GM18502 (cell line): ENCODE measurements around the gene DMBX1.

Source experiments
- ATAC-seq: cut with Tn5 transposase; IDR thresholded peaks from one replicate; pipeline ENCODE4 v1.9.1; 2021; ENCODE audit warnings: mild to moderate bottlenecking; ENCODE audit not compliant: unreplicated experiment, poor library complexity

Gene DMBX1

DNA sequence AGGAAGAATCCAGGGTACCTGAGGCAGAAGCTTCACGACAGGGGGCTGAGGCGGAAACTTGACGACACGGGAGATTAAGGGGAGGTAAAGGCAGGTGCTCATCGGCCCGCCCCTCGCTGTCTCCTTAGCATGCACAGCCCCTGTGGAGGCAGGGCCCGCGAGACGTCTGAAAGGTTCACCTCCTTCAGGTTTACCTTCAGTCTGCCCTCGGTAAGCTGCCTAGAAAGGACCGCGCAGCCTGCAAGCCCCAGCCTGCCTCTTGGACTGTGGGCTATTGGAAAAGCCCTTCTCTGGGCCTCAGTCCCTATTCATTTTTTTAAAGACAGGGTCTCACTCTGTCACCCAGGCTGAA lies 33.3 kb downstream of the DMBX1 start:
- no peak for ATAC-seq

DNA sequence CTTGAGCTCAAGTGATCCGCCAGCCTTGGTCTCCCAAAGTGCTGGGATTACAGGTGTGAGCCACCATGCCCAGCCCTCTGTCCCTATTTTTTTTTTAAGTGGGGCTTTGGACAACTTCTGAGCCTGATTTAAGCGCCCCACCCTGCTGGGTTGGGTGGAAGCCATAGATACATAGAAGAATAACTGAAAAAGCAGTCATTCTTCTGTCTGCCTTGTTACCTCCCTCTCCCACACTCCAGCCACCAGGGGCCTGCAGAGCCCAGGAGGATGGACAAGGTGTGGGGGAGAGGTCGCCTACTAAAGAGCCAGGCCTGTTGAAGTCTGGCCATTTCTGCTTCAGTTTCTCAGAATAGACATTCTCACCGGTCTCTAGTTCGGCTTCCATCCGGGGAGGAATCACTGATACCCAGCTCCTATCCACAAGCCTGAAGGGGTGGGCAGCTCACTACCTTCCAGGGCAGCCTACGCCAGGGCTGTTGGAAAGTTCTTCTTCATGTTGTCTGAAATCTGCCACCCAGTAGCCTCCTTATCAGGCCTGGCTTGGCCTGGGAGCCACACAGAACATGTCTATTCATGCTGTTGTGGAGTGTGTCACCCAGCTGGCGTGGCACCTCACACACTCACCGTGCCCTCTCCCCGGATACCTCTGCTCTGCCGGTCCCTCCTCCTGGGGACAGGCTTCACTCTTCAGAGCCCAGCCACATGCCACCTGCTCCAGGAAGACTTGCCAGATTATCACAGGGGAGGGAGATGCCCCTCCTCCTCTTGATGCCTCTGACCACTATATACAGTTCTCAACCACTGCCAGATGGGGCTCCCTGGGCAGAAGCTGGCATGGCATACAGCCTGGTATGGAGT lies 34.1 kb downstream of the DMBX1 start:
- no peak for ATAC-seq

DNA sequence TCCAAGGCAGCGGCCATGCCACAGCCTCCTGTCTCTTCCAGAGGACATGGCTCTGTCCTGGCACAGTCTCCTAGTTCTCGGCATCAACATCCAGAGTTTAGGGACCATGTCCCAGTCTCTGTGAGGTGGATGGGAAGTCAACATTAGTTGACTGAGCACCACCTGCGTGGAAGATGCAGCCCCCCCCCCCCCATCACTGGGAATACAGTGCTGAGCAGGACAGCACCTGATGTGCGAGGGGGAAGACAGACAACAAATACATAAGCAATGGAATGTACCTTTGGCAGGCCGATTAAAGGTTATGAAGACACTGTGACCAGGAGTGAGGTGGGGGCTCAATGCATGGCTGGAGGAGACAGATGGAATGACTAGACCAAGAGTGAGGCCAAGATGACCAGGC lies 35.2 kb downstream of the DMBX1 start:
- ATAC-seq = no peak

DNA sequence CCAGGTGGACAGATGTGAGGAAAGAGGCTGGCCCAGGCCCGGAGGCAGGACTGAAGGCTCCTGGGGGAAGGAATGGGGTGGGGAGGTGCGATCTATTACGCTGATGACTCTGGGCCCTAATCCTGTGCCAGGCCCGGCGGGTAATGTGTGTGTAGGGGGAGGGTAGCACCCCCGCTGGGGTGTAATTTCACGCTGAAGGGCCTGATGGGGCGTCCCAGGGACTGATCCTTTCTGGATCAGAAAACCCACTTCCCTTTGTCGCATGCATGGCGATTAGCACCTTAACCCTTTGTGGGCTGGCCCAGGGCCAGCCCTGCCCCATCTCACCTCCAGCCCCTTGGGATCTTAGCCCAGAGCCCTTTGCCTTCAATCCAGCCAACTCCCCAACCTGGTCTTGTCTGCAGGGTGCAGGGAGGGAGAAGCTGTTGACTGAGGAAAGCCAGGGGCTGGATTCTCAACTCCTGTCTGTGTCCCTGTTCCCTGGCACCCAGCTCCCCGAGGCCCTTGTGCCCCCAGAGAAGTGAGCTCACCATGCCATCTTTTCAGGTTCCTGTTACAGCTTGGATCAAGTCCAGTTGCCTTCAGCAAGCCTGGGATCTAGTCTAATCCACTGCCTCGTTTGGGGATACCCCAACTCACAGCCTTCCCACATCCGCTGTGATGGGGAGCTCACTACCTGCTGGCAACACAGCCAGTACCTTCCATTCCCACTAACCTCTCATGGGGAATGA lies 35.8 kb downstream of the DMBX1 start:
- ATAC-seq = no peak

DNA sequence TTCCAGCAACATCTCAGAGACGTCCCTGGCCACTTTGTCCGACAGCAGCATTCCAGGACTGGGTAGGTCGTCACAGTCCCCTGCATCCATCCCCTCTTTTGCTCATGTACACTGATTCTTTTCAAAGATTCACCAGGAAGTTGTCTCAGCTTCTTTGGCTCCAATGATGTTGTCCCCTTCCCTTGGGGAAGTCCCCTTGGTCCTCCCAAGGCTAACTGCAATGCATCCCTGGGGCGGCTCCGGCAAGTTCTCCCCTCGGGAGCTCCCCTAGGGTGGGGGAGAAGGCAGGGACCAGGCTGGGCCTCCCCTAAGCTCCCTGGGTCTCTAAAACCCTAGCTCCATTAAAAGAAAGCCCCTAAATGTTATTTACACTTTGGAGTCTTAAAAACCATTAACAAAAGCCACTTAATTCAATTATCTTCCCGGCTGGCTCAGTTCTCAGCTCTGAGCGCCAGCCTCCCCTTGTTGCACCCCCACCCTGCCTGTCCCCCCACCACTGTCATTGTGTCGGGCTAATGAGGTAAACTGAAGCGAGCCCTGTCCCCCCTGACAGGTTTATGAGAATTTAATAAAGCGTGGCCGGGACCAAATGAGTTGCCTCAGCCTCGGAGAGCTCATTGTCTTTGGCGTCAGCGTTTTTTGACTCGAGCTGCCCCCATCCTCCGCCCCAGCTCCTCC lies 36.5 kb downstream of the DMBX1 start:
- ATAC-seq = no peak

DNA sequence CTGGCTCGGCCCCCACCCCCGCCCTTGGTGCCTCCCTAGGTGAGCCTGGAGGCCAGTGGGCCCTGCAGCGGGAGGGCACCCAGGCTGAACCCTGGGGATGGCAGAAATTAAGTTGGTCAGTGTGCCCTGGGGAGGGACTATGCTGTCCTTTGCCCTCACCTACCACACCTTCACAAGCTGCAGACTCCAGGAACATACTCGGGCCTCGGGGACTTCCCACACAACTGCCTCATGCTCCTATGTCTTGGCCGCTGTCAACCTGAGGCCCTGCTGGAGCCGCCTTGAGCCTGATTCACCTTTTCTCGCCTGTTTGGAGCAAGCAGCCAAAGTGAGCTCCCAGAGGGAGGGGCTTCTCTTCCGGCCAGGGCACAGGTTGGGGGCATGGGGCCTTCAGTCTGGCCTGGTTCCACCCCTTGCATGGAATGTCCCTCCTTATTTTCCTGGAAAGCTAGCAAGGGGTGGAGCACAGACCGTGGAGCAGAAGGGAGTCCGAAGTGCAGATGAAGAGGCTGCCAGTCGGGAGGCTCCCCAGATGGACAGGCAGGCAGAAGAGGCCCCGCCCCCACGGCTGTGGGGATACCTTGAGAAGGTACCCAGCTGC lies 37.2 kb downstream of the DMBX1 start:
- no peak for ATAC-seq

DNA sequence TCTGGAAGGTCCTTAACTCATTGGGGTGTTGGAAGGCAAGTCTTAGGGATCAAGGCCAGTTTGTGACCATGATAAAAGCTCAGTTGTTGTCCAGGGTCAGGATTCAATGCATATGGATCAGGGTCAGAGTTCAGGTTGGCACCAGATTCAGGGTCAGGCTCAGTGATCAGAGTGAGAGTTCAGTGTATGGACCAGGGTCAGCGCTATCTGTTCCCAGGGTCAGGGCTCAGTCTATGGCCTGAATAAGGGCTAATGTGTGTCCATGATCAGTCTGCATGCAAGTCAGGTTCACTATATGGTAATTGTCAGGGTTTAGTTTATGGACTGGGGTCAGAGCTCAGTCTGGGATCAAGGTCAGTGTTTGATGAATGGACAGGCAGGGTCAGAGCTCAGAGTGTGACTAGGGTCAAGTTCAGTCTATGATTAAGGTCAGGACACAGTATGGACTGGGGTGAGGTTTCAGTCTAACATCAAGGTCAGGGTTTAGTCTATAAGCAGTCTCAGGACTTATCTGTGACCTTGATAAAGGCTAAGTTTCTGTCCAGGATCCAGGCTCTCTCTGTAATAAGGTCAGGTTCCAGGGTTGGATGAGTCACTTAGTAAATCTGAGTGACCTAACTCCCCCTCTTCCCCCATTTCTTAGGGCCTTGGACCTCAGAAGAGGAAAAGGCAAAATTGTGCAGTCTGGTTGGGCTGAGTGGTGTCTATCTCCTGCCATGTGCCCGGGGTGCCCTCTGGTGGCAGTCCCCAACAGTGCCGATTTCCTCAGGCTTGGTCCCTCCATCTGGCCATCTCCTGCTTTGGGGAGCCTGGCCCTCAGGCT lies 38.0 kb downstream of the DMBX1 start:
- peak; percentile 69 for ATAC-seq

DNA sequence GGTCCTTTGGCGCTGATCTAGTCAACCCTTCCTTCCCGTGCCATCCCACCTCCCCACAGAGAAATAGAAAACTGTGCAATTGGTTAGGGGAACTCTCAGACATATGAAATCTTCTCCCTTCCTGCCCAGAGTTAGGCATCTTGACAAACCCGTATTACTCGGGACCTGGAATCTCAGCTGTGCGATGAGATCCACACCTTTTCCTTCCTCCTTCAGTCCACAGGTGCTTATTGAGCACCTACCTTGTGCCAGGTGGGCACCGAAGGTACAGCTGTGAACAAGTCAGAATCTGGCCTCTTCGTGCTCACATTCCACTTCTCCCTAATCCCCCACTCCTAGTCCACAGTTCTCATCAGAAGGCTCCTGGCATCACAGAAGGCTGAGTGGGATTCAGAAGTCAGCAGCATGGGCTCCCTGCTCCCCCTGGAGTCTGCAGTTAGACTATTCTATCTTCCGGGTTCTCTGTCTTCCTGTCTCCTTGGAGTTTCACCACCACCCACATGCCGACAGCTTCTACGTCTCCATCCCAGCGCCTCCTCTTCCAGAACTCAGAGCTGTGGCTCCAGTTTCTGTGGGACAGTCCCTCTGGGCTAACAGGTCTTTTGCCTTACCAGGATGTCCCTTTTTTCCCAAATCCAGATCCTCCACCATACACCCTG lies 38.8 kb downstream of the DMBX1 start:
- no peak for ATAC-seq

DNA sequence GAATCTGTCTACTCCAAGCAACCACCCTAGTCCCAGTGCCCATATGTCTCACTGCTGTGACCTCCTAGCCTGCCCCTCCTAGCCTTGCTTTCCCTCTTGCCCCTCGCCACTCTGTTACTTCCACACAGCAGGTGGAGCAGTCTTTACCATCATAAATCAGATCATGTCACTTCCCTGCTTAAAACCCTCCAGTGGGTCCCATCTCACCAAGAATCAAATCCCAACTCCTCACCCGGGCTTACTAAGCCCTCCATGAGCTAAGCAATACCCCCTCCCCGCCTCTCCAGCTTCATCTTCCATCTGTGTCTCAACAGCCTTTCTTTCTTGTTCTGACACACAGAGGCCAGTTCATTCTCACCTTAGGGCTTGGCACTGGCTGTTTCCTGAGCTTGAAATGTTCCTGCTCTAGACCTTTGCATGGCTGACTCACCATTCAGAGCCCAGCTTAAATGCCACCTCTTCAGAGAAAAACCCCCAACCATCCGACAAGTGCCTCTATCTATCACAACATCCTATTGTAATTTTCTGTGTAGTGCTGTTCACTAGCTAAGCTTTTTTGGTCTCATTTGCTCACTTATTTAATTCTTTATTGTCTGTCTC lies 39.5 kb downstream of the DMBX1 start:
- ATAC-seq = no peak

DNA sequence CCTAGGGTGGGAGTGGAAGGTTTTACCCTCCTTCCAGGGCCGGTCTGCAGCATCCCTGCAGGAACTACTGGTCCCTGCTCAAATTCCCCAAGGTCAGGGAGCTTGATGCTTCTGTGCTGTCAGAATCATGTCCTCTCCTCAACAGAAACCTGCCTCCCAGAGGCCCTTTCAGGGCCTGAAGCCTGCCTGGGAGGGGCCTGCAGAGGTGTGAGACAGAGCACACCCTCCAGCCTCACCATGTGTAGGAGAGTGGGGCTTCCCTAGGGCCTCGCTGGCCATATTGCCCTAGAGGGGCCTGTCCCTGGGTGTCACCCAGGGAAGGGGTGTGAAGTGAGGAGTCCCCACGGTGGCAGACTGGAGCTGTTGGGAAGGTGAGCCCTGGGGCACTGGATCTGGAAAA lies 40.7 kb downstream of the DMBX1 start:
- no peak for ATAC-seq

DNA sequence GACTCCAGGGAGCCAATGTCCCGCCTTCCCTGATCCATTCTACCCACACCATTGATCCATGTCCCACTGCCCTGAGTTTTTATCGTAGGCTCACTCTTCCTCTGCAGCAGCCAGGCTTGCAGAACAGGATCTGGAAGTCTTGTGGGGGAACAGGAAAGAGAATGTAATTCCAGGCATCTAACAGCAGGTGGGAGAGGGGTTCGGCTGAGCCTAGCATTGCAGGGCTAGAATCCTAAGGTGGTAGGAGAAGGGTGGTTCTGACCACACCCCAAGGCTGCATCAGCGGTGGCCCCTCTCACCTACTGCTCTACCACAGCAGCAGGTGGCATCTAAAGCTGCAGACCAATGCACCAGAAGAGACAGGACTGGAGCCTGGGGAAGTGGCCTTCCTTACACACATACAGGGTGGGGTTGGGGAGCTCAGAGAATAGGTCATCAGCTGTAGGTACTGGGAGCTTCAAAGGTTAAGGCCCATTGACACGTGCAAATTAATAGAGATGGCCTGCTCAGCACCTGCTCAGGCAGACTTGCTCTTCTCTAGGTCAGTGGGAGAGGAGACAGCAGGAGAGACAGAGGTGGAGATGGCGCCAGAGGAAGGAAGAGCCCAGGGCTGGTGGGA lies 41.3 kb downstream of the DMBX1 start:
- no peak for ATAC-seq

DNA sequence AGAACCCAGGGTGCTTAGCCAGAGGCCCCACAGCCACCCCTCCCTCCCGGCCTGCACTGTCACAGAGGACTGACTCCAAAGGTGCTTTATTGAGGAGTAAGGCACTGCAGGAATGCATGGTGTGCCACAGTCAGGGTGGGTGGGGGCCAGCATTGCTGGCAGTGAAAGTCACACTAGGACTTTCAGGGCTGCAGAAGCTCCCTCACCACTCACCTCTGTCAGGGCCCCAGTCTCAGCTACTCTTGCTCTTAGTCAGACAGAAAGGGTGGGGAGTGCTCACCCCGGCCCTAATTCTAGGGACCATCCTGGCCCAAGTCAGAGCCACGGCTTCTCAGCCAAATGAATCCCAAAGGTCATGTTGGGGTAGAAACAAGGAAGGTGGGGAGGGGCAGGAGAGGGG lies 42.5 kb downstream of the DMBX1 start:
- no peak for ATAC-seq

DNA sequence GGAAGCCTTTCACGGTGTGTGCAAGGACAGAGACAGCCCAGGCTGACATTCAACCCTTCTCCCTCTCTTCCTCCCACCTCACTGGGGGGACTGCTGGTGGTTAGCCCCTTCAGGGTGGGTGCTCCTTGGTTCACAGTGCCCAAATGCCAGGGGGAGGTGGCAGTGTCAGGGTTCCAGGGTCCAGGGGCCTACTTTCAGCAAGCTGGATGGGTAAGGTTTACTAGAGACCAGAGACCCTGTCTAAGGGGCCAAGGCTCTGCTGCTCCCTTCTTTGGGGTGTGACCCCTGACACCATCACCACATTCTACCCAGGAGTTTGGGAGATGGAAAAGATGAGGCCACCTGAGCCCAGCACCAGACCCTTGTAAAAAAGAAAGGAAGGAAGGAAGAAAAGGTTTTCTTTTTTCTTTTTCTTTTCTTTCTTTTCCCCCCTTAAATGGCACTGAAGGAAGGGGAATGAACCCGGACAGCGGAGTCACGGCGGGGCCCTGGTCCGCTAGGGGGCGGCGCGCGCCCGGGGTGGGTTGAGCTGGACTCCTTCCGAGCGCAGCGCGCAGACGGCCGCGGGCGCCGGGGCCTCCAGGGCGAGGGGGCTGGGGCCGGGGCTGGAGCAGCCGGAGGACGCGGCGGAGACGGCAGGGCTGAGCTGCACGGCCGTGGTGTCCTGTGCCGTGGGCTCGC lies 43.0 kb downstream of the DMBX1 start:
- ATAC-seq = peak; percentile 42

DNA sequence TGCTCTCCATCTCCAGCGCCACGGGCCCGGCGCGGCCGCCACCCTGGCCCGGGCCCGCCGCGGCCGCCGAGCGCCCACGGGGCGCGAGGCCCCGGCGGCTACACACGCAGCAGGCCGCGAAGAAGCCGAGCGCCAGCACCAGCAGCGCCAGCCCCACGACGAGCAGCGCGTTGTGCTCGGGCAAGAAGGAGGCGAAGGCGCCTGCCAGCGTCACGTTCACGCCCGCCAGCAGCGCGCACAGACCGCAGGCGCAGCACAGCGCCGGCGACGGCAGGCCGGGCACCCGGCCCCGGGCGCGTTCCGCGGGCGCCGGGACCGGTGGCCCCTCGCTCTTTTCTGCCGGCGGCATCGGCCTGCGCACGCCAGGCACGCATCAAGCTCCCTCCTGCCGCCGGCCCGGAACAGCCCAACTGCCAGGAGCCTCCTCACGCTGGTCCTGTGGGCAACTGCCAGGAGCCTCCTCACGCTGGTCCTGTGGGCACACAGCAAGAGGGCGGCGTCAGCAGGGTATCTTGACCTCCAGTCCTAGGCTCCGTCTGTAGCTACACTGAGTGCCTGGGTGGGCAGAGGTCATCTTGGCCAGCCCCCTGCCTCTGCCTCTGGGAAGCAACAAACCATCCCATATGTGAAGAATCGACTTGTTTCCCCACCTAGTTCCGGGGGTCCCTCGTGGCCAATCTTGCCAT lies 43.7 kb downstream of the DMBX1 start:
- ATAC-seq = peak; percentile 56

DNA sequence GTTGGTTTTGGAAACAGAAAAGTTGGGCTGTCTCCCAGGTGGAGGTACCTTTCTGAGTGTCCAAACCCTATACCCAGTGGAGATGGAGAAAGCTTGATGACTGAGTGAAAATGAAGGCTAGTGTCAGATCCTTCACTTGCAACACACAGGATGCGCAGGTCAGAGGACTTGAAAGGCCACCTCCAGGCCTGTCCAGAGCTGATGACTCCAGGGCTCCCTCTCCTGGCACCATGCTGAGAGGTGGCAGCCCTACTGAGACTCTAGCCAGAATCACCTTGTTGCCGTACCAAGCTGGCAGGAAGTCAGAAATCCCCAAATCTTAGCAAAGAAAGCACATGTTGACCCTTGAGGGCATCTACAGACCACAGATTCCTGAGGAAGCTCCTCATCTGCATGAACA lies 45.4 kb downstream of the DMBX1 start:
- no peak for ATAC-seq

DNA sequence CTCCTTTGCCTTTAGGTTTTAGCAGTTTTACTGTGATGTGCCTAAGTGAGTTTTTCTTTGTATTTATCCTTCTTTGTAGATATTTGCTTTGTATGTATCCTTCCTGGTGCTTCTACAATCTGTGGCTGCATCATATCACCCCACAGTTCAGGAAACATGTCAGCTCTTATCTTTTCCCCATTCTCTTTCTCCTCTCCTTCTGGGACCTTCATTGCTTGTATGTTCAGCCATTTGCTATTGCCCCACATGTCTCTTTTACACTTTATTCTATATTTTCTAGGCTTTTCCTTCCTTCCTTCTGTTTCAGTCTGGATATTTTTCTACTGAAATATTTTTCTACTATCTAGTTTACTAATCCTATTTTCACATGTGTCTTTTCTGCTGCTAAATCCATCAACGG lies 46.9 kb downstream of the DMBX1 start:
- ATAC-seq = no peak

DNA sequence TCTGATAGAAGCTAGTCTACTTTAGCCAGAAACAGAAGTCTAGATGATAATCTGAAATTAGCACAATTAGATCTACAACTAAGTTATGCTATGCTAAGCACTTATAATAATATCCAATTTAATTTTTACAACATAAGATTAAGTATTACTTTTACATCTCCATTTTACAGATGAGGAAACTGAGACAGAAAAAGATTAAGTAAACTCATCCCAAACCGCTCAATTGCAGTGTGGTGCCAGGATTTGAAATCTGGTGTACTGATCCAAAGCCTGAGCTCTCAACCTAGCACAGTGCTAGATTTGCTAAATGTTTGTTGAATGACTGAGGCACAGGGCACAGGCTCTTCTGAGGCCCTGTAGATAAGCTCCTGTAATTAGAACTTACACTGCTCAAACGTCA lies 48.0 kb downstream of the DMBX1 start:
- no peak for ATAC-seq

DNA sequence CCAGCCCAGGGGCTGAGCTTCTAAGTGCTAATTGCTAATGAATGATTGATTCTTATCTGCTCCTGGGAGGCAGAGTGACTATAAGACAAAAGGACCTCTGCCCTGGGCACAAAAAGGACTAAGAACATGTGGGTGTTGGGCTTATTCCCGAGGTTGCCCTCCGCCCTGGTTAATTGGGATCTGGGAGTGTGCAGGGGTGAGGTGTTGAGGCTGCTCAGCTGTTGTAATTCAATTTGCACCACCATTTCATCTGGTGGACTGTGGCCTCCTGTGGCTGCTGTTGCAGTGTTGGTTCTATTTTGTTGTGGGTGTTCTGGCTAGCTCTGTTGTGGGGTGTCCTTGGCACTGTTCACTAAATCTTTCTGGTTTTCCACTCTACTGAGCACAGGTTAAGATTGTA lies 48.5 kb downstream of the DMBX1 start:
- no peak for ATAC-seq
